Measurements from ENCODE around the gene HHATL. TPM values are rescaled to one million over a fixed set of nuclear protein-coding genes. Genes with fewer than 3 reads are reported as not detected.

The HHATL gene
- total RNA-seq, 2 donors from 2014 or later = not detected

- Histone ChIP-seq H3K9me3 (no peaks in the 10 kb centered on the region), H3K4me1 (ENCODE audit: control insufficient read depth in 1 of 2, low read depth in 2 of 2) (peaks cover 19 to 33% of the 10 kb centered on the region in 2 donors), H3K27ac (peak overlapping the region; percentile 66 to 77), H3K36me3 (no peaks in the 10 kb centered on the region), H3K4me3 (peak overlapping the region; percentile 44), H3K27me3 (replicated peaks; ENCODE audit: insufficient read depth) (no peaks in the 10 kb centered on the region)
- ATAC-seq (ENCODE audit: insufficient number of reproducible peaks, low FRiP score, low read depth) (no peak), DNase-seq (ENCODE audit: low spot score) (no peak)
- TF ChIP-seq, protein P1, sequence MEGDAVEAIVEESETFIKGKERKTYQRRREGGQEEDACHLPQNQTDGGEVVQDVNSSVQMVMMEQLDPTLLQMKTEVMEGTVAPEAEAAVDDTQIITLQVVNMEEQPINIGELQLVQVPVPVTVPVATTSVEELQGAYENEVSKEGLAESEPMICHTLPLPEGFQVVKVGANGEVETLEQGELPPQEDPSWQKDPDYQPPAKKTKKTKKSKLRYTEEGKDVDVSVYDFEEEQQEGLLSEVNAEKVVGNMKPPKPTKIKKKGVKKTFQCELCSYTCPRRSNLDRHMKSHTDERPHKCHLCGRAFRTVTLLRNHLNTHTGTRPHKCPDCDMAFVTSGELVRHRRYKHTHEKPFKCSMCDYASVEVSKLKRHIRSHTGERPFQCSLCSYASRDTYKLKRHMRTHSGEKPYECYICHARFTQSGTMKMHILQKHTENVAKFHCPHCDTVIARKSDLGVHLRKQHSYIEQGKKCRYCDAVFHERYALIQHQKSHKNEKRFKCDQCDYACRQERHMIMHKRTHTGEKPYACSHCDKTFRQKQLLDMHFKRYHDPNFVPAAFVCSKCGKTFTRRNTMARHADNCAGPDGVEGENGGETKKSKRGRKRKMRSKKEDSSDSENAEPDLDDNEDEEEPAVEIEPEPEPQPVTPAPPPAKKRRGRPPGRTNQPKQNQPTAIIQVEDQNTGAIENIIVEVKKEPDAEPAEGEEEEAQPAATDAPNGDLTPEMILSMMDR (IDR thresholded peaks at IDR 0.05) = no peak
These were observed 36.0 kb downstream of the HHATL start for GRCh38 chr3:42666577-42666998.

DNA sequence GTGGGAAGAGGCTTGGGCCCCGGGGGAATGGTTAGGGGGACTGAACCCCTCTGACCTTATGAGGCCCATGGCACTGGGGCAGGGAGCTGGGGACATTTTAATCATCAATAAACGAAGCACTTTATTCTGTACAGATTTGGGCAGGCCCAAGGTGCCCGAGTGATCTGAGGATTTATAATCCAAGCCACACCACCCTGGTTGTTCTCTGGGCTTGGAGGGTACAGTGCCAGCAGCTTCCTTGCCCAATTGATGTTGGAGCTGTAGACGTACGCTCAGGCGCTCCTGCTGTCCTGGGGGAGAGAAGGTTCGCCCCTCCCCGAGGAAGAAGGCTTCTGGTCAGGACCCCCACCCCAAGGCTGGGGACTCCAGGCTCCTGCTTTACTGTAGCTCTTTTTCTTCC is 36.6 kb downstream of the HHATL start:
- TF ChIP-seq, protein P1 (IDR thresholded peaks at IDR 0.05) = no peak
- H3K36me3 ChIP-seq = no peaks in the 10 kb centered on the region
- ATAC-seq (ENCODE audit: insufficient number of reproducible peaks, low FRiP score, low read depth) (no peak), DNase-seq (ENCODE audit: low spot score) (no peak)
- H3K4me1 ChIP-seq (ENCODE audit: control insufficient read depth in 1 of 2, low read depth in 2 of 2) = peaks cover 19 to 33% of the 10 kb centered on the region in 2 donors
- peak overlapping the region; percentile 66 to 77 for H3K27ac ChIP-seq
- H3K9me3 ChIP-seq = no peaks in the 10 kb centered on the region
- H3K27me3 ChIP-seq (replicated peaks; ENCODE audit: insufficient read depth) = no peaks in the 10 kb centered on the region
- peak overlapping the region; percentile 44 for H3K4me3 ChIP-seq

DNA sequence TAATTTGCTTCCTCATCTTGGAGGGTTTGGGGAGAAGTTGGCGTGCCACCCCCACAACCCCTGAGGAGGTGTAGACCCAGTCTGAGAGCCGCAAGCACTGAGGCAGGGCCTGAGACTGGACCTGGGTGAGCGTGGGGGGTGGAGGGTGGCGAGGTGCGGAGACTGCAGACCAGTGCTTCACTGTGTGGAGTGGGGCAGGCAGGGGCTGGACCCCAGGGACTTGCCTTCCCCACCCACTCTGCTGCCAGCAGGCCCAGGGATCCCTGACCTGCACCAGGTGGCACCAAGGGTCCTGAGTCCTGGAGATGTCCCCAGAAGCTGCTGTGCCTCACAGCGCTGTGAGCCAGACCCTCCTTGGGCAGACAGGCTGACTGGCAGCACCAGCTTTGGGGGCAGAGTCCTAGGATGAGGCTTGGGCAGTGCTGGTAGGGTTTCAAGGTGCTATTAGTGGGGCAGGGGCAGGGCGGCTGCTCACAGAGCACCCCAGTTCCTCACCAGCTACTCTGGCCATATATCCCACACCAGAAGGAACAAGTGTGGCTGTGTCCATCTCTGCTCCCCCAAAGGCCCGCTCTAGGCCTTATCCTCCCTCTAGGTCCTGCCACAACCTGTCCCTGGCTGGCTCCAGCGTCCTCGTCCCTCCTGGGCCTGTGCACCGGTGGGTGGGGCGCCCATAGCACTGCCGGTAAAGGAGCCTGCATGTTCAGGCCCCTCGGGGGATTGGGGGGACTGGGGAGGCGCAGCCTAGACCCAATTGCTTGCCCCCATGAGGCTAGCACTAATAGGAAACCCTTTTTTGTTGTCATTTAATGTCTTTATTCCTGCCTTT is 37.3 kb downstream of the HHATL start:
- H3K27ac ChIP-seq = peak overlapping the region; percentile 66 to 77

GRCh38 chr3:42664438-42664803 is 38.2 kb downstream of the HHATL start:
- DNase-seq (ENCODE audit: low spot score) (no peak), ATAC-seq (ENCODE audit: insufficient number of reproducible peaks, low FRiP score, low read depth) (no peak)
- H3K4me1 ChIP-seq (ENCODE audit: control insufficient read depth in 1 of 2, low read depth in 2 of 2) = peaks cover 23 to 46% of the 10 kb centered on the region in 2 donors
- TF ChIP-seq, protein P1 (IDR thresholded peaks at IDR 0.05) = no peak
- H3K4me3 ChIP-seq = no peak overlapping the region
- H3K27ac ChIP-seq = no peak overlapping the region
- H3K27me3 ChIP-seq (replicated peaks; ENCODE audit: insufficient read depth) = no peaks in the 10 kb centered on the region
- H3K36me3 ChIP-seq = no peaks in the 10 kb centered on the region
- no peaks in the 10 kb centered on the region for H3K9me3 ChIP-seq

More for the DNA sequence above, 37.3 kb downstream of the HHATL start:
- ATAC-seq (ENCODE audit: insufficient number of reproducible peaks, low FRiP score, low read depth) (no peak), DNase-seq (ENCODE audit: low spot score) (no peak)
- Histone ChIP-seq H3K9me3 (no peaks in the 10 kb centered on the region), H3K4me1 (ENCODE audit: control insufficient read depth in 1 of 2, low read depth in 2 of 2) (peaks cover 20 to 37% of the 10 kb centered on the region in 2 donors), H3K27me3 (replicated peaks; ENCODE audit: insufficient read depth) (no peaks in the 10 kb centered on the region), H3K4me3 (no peak overlapping the region), H3K36me3 (no peaks in the 10 kb centered on the region)
- TF ChIP-seq, protein P1 (IDR thresholded peaks at IDR 0.05) = no peak

GRCh38 chr3:42663581-42664437 is 38.8 kb downstream of the HHATL start:
- TF ChIP-seq, protein P1 (IDR thresholded peaks at IDR 0.05) = no peak
- H3K4me1 ChIP-seq (ENCODE audit: control insufficient read depth in 1 of 2, low read depth in 2 of 2) = peaks cover 23 to 52% of the 10 kb centered on the region in 2 donors
- H3K4me3 ChIP-seq = no peak overlapping the region
- no peaks in the 10 kb centered on the region for H3K9me3 ChIP-seq
- H3K27me3 ChIP-seq (replicated peaks; ENCODE audit: insufficient read depth) = no peaks in the 10 kb centered on the region
- no peak for DNase-seq (ENCODE audit: low spot score)
- no peak for ATAC-seq (ENCODE audit: insufficient number of reproducible peaks, low FRiP score, low read depth)
- H3K36me3 ChIP-seq = peaks cover 1% of the 10 kb centered on the region
- no peak overlapping the region for H3K27ac ChIP-seq
